Measurements from ENCODE around the gene COLEC11.

DNA sequence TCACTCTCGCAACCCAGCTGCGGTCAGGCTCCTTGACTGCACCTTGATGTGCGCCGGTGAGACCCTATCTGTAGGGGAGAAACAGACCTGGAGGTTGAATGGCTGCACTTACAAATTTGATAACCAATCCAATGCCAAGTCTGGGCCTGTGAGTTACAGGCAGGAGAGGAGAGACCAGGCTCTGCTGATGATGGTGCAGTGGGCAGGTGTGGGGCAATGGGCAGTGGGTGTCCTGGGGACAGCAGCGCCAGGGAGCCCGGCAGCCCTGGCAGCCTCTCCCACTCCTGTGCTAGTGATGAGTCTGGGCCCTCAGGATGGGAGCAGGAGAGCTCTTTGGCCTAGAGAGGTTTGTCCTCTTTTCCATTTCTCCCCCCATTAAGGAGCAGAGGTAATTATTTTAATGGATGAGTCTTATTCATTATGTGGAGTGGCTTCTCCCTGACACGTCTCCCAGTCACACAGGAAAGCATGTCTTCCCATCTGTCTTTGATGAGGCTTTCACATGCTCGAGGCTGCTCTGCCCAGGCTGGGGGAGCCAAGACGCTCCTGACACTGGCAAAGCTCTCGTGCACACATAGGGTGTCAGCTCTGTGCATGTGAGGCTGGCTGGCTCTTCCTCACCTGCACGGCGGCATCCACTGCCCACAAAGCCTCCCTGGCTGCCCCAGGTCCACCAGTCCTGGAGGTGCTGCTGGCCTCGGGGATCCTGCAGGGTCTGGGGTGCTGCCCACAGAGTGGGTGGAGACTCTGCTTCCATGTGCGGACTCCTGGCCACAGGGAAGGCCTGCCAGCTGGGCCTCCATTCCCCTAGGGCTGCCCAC lies 53.1 kb downstream of the COLEC11 start:
- TF ChIP-seq, protein P1, sequence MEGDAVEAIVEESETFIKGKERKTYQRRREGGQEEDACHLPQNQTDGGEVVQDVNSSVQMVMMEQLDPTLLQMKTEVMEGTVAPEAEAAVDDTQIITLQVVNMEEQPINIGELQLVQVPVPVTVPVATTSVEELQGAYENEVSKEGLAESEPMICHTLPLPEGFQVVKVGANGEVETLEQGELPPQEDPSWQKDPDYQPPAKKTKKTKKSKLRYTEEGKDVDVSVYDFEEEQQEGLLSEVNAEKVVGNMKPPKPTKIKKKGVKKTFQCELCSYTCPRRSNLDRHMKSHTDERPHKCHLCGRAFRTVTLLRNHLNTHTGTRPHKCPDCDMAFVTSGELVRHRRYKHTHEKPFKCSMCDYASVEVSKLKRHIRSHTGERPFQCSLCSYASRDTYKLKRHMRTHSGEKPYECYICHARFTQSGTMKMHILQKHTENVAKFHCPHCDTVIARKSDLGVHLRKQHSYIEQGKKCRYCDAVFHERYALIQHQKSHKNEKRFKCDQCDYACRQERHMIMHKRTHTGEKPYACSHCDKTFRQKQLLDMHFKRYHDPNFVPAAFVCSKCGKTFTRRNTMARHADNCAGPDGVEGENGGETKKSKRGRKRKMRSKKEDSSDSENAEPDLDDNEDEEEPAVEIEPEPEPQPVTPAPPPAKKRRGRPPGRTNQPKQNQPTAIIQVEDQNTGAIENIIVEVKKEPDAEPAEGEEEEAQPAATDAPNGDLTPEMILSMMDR (IDR thresholded peaks at IDR 0.05; ENCODE audit: insufficient read depth, low read length, poor library complexity, severe bottlenecking), result no peak
- no peak for TF ChIP-seq EZH2phosphoT487 (conservative IDR thresholded peaks at IDR 0.05; ENCODE audit: low read length)

Data from SU-DHL-6 (cell line).